ENCODE measurements around the gene CNKSR1.

Gene CNKSR1

GRCh38 chr1:26175346-26175745 is 1.9 kb upstream of the CNKSR1 start:
- no peak overlapping the region for H3K4me2 ChIP-seq (ENCODE audit: low read length, poor library complexity, severe bottlenecking)
- DNase-seq = no peak
- peaks cover 9 to 10% of the 10 kb centered on the region in 2 experiments for H3K36me3 ChIP-seq (ENCODE audit: control insufficient read depth in 1 of 2, insufficient read depth in 2 of 2, low read depth in 1 of 2, low read length in 2 of 2)
- H3K4me1 ChIP-seq (ENCODE audit: control insufficient read depth, insufficient read depth, low read depth, low read length) = peaks cover 12% of the 10 kb centered on the region
- H2BK15ac ChIP-seq (ENCODE audit: low read depth, poor library complexity, severe bottlenecking) = no peak overlapping the region
- H3K4me3 ChIP-seq (ENCODE audit: insufficient read depth in 1 of 2, low read depth in 1 of 2, low read length in 2 of 2) = no peak overlapping the region
- no peak overlapping the region for H3K9ac ChIP-seq (ENCODE audit: low read length)
- no peak overlapping the region for H4K91ac ChIP-seq (ENCODE audit: low read length)
- H3K23ac ChIP-seq (ENCODE audit: low read length in 2 of 2) = no peak overlapping the region
- no peak overlapping the region for H3K4ac ChIP-seq (ENCODE audit: low read depth in 1 of 2, low read length in 2 of 2)
- no peaks in the 10 kb centered on the region for H3K9me3 ChIP-seq (ENCODE audit: control insufficient read depth, low read length)
- no peak overlapping the region for H4K8ac ChIP-seq (ENCODE audit: low read length)
- H2BK120ac ChIP-seq (ENCODE audit: low read depth, low read length) = no peak overlapping the region
- no peak overlapping the region for H2BK12ac ChIP-seq (ENCODE audit: low read length in 2 of 2)
- H3K79me1 ChIP-seq (replicated peaks; ENCODE audit: low read length, poor library complexity, severe bottlenecking) = peaks cover 14% of the 10 kb centered on the region
- no peak overlapping the region for H3K18ac ChIP-seq (ENCODE audit: low read depth in 1 of 2, low read length in 2 of 2)
- 94% methylated on average over 3 of the region's 8 CpGs for WGBS
- H3K14ac ChIP-seq (ENCODE audit: low read length in 2 of 2) = no peak overlapping the region
- no peak overlapping the region for H2AFZ ChIP-seq (ENCODE audit: low read depth, low read length)
- H2BK5ac ChIP-seq (ENCODE audit: low read depth, low read length, poor library complexity, severe bottlenecking) = no peak overlapping the region
- no peak overlapping the region for H3K27ac ChIP-seq (ENCODE audit: low read length, poor library complexity, severe bottlenecking)
- H3K27me3 ChIP-seq (ENCODE audit: control insufficient read depth in 1 of 2, insufficient read depth in 1 of 2, low read length in 2 of 2) = peaks cover 0 to 3% of the 10 kb centered on the region in 2 experiments
- H2AK5ac ChIP-seq (ENCODE audit: low read length, severe bottlenecking) = no peak overlapping the region

GRCh38 chr1:26180010-26180506 is 2.8 kb downstream of the CNKSR1 start:
- DNase-seq = no peak
- H2AK5ac ChIP-seq (ENCODE audit: low read length, severe bottlenecking) = no peak overlapping the region
- no peak overlapping the region for H3K27ac ChIP-seq (ENCODE audit: low read length, poor library complexity, severe bottlenecking)
- H4K91ac ChIP-seq (ENCODE audit: low read length) = no peak overlapping the region
- H2BK120ac ChIP-seq (ENCODE audit: low read depth, low read length) = no peak overlapping the region
- H4K8ac ChIP-seq (ENCODE audit: low read length) = no peak overlapping the region
- no peak overlapping the region for H3K4me2 ChIP-seq (ENCODE audit: low read length, poor library complexity, severe bottlenecking)
- no peak overlapping the region for H3K23ac ChIP-seq (ENCODE audit: low read length in 2 of 2)
- H3K36me3 ChIP-seq (ENCODE audit: control insufficient read depth in 1 of 2, insufficient read depth in 2 of 2, low read depth in 1 of 2, low read length in 2 of 2) = no peaks in the 10 kb centered on the region
- H3K4me3 ChIP-seq (ENCODE audit: insufficient read depth in 1 of 2, low read depth in 1 of 2, low read length in 2 of 2) = no peak overlapping the region
- no peak overlapping the region for H3K14ac ChIP-seq (ENCODE audit: low read length in 2 of 2)
- no peaks in the 10 kb centered on the region for H3K79me1 ChIP-seq (replicated peaks; ENCODE audit: low read length, poor library complexity, severe bottlenecking)
- no peak overlapping the region for H3K18ac ChIP-seq (ENCODE audit: low read depth in 1 of 2, low read length in 2 of 2)
- no peak overlapping the region for H3K4ac ChIP-seq (ENCODE audit: low read depth in 1 of 2, low read length in 2 of 2)
- H3K4me1 ChIP-seq (ENCODE audit: control insufficient read depth, insufficient read depth, low read depth, low read length) = peaks cover 1% of the 10 kb centered on the region
- H3K27me3 ChIP-seq (ENCODE audit: control insufficient read depth in 1 of 2, insufficient read depth in 1 of 2, low read length in 2 of 2) = peaks cover 0 to 17% of the 10 kb centered on the region in 2 experiments
- H2BK12ac ChIP-seq (ENCODE audit: low read length in 2 of 2) = no peak overlapping the region
- H2BK15ac ChIP-seq (ENCODE audit: low read depth, poor library complexity, severe bottlenecking) = no peak overlapping the region
- H2AFZ ChIP-seq (ENCODE audit: low read depth, low read length) = no peak overlapping the region
- H2BK5ac ChIP-seq (ENCODE audit: low read depth, low read length, poor library complexity, severe bottlenecking) = no peak overlapping the region
- no peak overlapping the region for H3K9ac ChIP-seq (ENCODE audit: low read length)
- H3K9me3 ChIP-seq (ENCODE audit: control insufficient read depth, low read length) = no peaks in the 10 kb centered on the region
- WGBS = 89% methylated on average over 3 of the region's 4 CpGs

- no peak overlapping the region for H4K91ac ChIP-seq (ENCODE audit: low read length)
- H3K27ac ChIP-seq (ENCODE audit: low read length, poor library complexity, severe bottlenecking) = no peak overlapping the region
- H3K23ac ChIP-seq (ENCODE audit: low read length in 2 of 2) = no peak overlapping the region
- no peak overlapping the region for H4K8ac ChIP-seq (ENCODE audit: low read length)
- H3K4me2 ChIP-seq (ENCODE audit: low read length, poor library complexity, severe bottlenecking) = no peak overlapping the region
- no peaks in the 10 kb centered on the region for H3K9me3 ChIP-seq (ENCODE audit: control insufficient read depth, low read length)
- H3K27me3 ChIP-seq (ENCODE audit: control insufficient read depth in 1 of 2, insufficient read depth in 1 of 2, low read length in 2 of 2) = peaks cover 0 to 25% of the 10 kb centered on the region in 2 experiments
- DNase-seq = no peak
- H2BK5ac ChIP-seq (ENCODE audit: low read depth, low read length, poor library complexity, severe bottlenecking) = no peak overlapping the region
- WGBS = 83% methylated on average over 9 of the region's 9 CpGs
- H3K18ac ChIP-seq (ENCODE audit: low read depth in 1 of 2, low read length in 2 of 2) = no peak overlapping the region
- H3K4ac ChIP-seq (ENCODE audit: low read depth in 1 of 2, low read length in 2 of 2) = no peak overlapping the region
- H2AK5ac ChIP-seq (ENCODE audit: low read length, severe bottlenecking) = no peak overlapping the region
- H2BK15ac ChIP-seq (ENCODE audit: low read depth, poor library complexity, severe bottlenecking) = no peak overlapping the region
- no peak overlapping the region for H2AFZ ChIP-seq (ENCODE audit: low read depth, low read length)
- no peak overlapping the region for H2BK120ac ChIP-seq (ENCODE audit: low read depth, low read length)
- H3K14ac ChIP-seq (ENCODE audit: low read length in 2 of 2) = no peak overlapping the region
- no peaks in the 10 kb centered on the region for H3K79me1 ChIP-seq (replicated peaks; ENCODE audit: low read length, poor library complexity, severe bottlenecking)
- H3K4me1 ChIP-seq (ENCODE audit: control insufficient read depth, insufficient read depth, low read depth, low read length) = peaks cover 1% of the 10 kb centered on the region
- no peaks in the 10 kb centered on the region for H3K36me3 ChIP-seq (ENCODE audit: control insufficient read depth in 1 of 2, insufficient read depth in 2 of 2, low read depth in 1 of 2, low read length in 2 of 2)
- no peak overlapping the region for H3K9ac ChIP-seq (ENCODE audit: low read length)
- H2BK12ac ChIP-seq (ENCODE audit: low read length in 2 of 2) = no peak overlapping the region
- H3K4me3 ChIP-seq (ENCODE audit: insufficient read depth in 1 of 2, low read depth in 1 of 2, low read length in 2 of 2) = no peak overlapping the region
Observed at GRCh38 chr1:26181586-26182382, 4.5 kb downstream of the CNKSR1 start.

GRCh38 chr1:26182383-26182696 is 5.0 kb downstream of the CNKSR1 start:
- no peaks in the 10 kb centered on the region for H3K4me1 ChIP-seq (ENCODE audit: control insufficient read depth, insufficient read depth, low read depth, low read length)
- no peak overlapping the region for H2AFZ ChIP-seq (ENCODE audit: low read depth, low read length)
- H2BK12ac ChIP-seq (ENCODE audit: low read length in 2 of 2) = no peak overlapping the region
- no peak overlapping the region for H2BK5ac ChIP-seq (ENCODE audit: low read depth, low read length, poor library complexity, severe bottlenecking)
- no peak overlapping the region for H3K27ac ChIP-seq (ENCODE audit: low read length, poor library complexity, severe bottlenecking)
- H3K9ac ChIP-seq (ENCODE audit: low read length) = no peak overlapping the region
- no peak overlapping the region for H3K18ac ChIP-seq (ENCODE audit: low read depth in 1 of 2, low read length in 2 of 2)
- no peak overlapping the region for H3K23ac ChIP-seq (ENCODE audit: low read length in 2 of 2)
- no peak overlapping the region for H2AK5ac ChIP-seq (ENCODE audit: low read length, severe bottlenecking)
- H3K9me3 ChIP-seq (ENCODE audit: control insufficient read depth, low read length) = no peaks in the 10 kb centered on the region
- H3K27me3 ChIP-seq (ENCODE audit: control insufficient read depth in 1 of 2, insufficient read depth in 1 of 2, low read length in 2 of 2) = peaks cover 0 to 30% of the 10 kb centered on the region in 2 experiments
- DNase-seq = no peak
- H3K14ac ChIP-seq (ENCODE audit: low read length in 2 of 2) = no peak overlapping the region
- WGBS = 82% methylated on average over 7 of the region's 7 CpGs
- H2BK120ac ChIP-seq (ENCODE audit: low read depth, low read length) = no peak overlapping the region
- no peak overlapping the region for H3K4me3 ChIP-seq (ENCODE audit: insufficient read depth in 1 of 2, low read depth in 1 of 2, low read length in 2 of 2)
- no peak overlapping the region for H3K4me2 ChIP-seq (ENCODE audit: low read length, poor library complexity, severe bottlenecking)
- H3K4ac ChIP-seq (ENCODE audit: low read depth in 1 of 2, low read length in 2 of 2) = no peak overlapping the region
- no peaks in the 10 kb centered on the region for H3K79me1 ChIP-seq (replicated peaks; ENCODE audit: low read length, poor library complexity, severe bottlenecking)
- H4K8ac ChIP-seq (ENCODE audit: low read length) = no peak overlapping the region
- H2BK15ac ChIP-seq (ENCODE audit: low read depth, poor library complexity, severe bottlenecking) = no peak overlapping the region
- H3K36me3 ChIP-seq (ENCODE audit: control insufficient read depth in 1 of 2, insufficient read depth in 2 of 2, low read depth in 1 of 2, low read length in 2 of 2) = no peaks in the 10 kb centered on the region
- no peak overlapping the region for H4K91ac ChIP-seq (ENCODE audit: low read length)
